ENCODE measurements around the gene PSMB7. TPM values are rescaled to one million over a fixed set of nuclear protein-coding genes. Genes with fewer than 3 reads are reported as not detected.

PSMB7 gene
- total and polyA plus RNA-seq, 2 of the 8 experiments (the other 6 are each of a cell fraction or from before 2014, with no cell fraction given): 222 to 357 TPM

DNA sequence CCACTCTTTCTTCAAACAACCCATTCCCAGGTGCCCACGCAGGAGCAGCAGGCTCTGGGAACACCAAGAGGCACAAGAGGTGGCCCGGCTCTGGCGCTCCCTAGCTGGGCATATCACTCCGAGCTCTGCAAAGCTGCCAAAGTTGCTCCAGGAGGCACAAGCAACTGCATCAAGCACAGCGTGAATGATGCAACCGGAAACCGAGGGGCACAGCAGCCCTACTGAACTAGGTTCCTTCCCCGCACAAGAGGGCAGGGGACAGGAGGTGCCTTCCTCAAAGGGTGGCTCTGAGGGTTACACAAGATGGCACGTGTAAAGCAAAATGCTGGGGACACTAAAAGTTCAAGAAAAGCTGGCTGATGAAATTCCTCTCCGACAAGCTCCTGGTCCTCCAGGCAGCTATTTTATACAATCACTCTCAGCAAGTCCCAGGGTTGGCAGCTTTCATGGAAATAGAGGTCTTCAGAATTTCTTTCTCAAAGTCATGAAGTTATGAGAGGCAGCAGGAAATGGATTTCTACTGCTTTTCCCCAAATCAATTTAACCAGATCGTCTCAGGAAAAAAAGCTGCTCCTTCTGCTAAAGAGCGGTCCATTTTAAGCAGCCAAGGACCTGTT lies 22.9 kb downstream of the PSMB7 start:
- Histone ChIP-seq H3K23ac (ENCODE audit: insufficient read length) (no peak overlapping the region), H2BK5ac (ENCODE audit: low read depth, low read length) (peak overlapping the region; percentile 57; the same call in 1 of the 2 replicates), H3K14ac (ENCODE audit: insufficient read length) (no peak overlapping the region), H3K4me3 (ENCODE audit: extremely low read depth in 1 of 4, insufficient read depth in 2 of 4, low read depth in 3 of 4, low read length in 4 of 4) (no peak overlapping the region), H2BK20ac (ENCODE audit: low read length) (no peak overlapping the region), H4K5ac (ENCODE audit: insufficient read length, low read depth, low read length) (peak overlapping the region; percentile 55), H3K9ac (replicated peaks in 1 of 4; ENCODE audit: extremely low read depth in 1 of 4, low read depth in 3 of 4, low read length in 3 of 4) (no peak overlapping the region), H4K20me1 (replicated peaks in 1 of 2; ENCODE audit: control insufficient read depth in 1 of 2, insufficient read depth in 2 of 2, low read length in 2 of 2) (peaks cover 11 to 12% of the 10 kb centered on the region in 2 experiments), H2BK12ac (ENCODE audit: low read depth, low read length) (no peak overlapping the region; the same call in 1 of the 2 replicates), H4K8ac (ENCODE audit: extremely low read depth, insufficient read depth, low read length) (no peak overlapping the region), H3K27me3 (replicated peaks in 1 of 4; ENCODE audit: control insufficient read depth in 3 of 4, extremely low read depth in 1 of 4, insufficient read depth in 3 of 4, low read length in 3 of 4) (no peaks in the 10 kb centered on the region), H4K91ac (replicated peaks; ENCODE audit: insufficient read length, low read length) (no peak overlapping the region), H3K79me2 (ENCODE audit: control insufficient read depth in 1 of 2, insufficient read depth in 2 of 2, low read length in 2 of 2) (peaks cover 8 to 94% of the 10 kb centered on the region in 2 experiments), H3K23me2 (ENCODE audit: low read depth, low read length) (no peaks in the 10 kb centered on the region), H3K27ac (ENCODE audit: low read depth, low read length) (no peak overlapping the region), H3K36me3 (ENCODE audit: control insufficient read depth in 2 of 4, insufficient read depth in 4 of 4, low read length in 3 of 4) (peaks cover 0 to 3% (median under 1%) of the 10 kb centered on the region in 4 experiments; a peak in 1 of 8 replicates), H3K4ac (replicated peaks; ENCODE audit: insufficient read length, low read depth, low read length) (no peak overlapping the region), H2BK15ac (ENCODE audit: low read length) (peak overlapping the region; percentile 22; the same call in 1 of the 2 replicates), H3K4me1 (replicated peaks in 1 of 4; ENCODE audit: control insufficient read depth in 3 of 4, insufficient read depth in 4 of 4, low read length in 3 of 4) (peaks cover 3 to 16% (median 9%) of the 10 kb centered on the region in 4 experiments; a peak in 5 of 7 replicates), H3K4me2 (ENCODE audit: insufficient read depth in 1 of 2, low read depth in 2 of 2, low read length in 2 of 2) (no peak overlapping the region), H3K79me1 (ENCODE audit: low read depth, low read length) (peaks cover 16% of the 10 kb centered on the region), H2AK5ac (ENCODE audit: low read depth, low read length) (no peak overlapping the region), H3K18ac (ENCODE audit: extremely low read depth, low read length) (peak overlapping the region; percentile 55; the same call in 1 of the 2 replicates), H2AFZ (ENCODE audit: low read length) (no peak overlapping the region), H3K56ac (replicated peaks; ENCODE audit: insufficient read length, low read depth, low read length) (no peak overlapping the region), H3K9me3 (ENCODE audit: insufficient read depth in 2 of 2, low read depth in 1 of 2, low read length in 1 of 2) (no peaks in the 10 kb centered on the region), H2BK120ac (replicated peaks; ENCODE audit: low read depth, low read length) (no peak overlapping the region)
- 85% methylated on average over 12 of the region's 12 CpGs; no CpG with 5 or more reads in 1 of the 2 experiments for WGBS, 2 experiments (ENCODE audit: extremely low coverage in 1 of 2, insufficient coverage in 1 of 2, insufficient read length in 1 of 2, insufficient replicate concordance in 2 of 2, low coverage in 1 of 2, low lambda C conversion rate in 2 of 2, missing lambda C conversion rate in 1 of 2)
- ChIA-PET CTCF (ENCODE audit: partially characterized antibody) (interaction anchor here (0.5 to 21.3 kb wide), 21 partner anchors 8 to 1156 kb away, joined by 3 to 330 read pairs (median 4); partner anchors contain the start of gene PSMB7), POLR2A (ENCODE audit: partially characterized antibody) (interaction anchor here (1.2 to 1.6 kb wide), 4 partner anchors 8 to 22 kb away, joined by 3 to 6 read pairs (median 4); no protein-coding TSS in a partner anchor)
- TF ChIP-seq CEBPB (IDR thresholded peaks at IDR 0.05; ENCODE audit: low read depth, low read length): peak; percentile 53; the same call in 1 of the 2 replicates
- TF ChIP-seq ATF3 (IDR thresholded peaks at IDR 0.05; ENCODE audit: insufficient read depth, low read depth, low read length): peak; percentile 32; the same call in 1 of the 2 replicates
- TF ChIP-seq JUND (IDR thresholded peaks at IDR 0.05; ENCODE audit: low read length): no peak
- no peak for TF ChIP-seq CHD1 (IDR thresholded peaks at IDR 0.05; ENCODE audit: low read depth, low read length)
- no peak for TF ChIP-seq HDAC2 (IDR thresholded peaks at IDR 0.05; ENCODE audit: borderline replicate concordance in 1 of 2, low read depth in 2 of 2, low read length in 2 of 2)
- DNase-seq (ENCODE audit: low read depth in 1 of 2, low spot score in 2 of 2) (no peak), FAIRE-seq (no peak)

Measured in H1 (cell line).